ENCODE data around the gene SORCS2. TPM values are rescaled to one million over a fixed set of nuclear protein-coding genes. Genes with fewer than 3 reads are reported as not detected.

The SORCS2 gene
- total and polyA plus RNA-seq, 2 of the 13 experiments (the other 11 are each of a cell fraction or from before 2014, with no cell fraction given) = 0.82 to 1.0 TPM

DNA sequence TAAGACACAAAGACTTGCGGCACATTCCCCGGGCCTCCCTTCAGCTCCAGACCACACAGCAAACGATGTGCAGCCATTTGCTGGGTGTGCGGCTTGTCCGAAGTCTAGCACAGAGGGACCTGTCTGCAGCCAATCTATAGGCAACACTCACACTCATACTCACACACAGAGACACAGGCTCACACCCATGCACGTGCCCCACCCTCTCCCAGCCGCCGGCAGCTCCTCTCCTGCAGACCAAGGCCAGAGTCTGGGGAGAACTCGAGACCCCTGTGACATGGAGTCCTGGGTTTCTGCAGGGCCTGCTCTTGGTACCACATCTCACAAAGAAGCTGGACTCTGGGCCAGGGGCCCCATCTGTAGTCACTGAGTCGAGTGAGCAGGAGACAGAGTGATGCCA, 487.8 kb downstream of the SORCS2 start (continued):
- TF ChIP-seq ZNF550 (CRISPR knock-in tag; IDR thresholded peaks at IDR 0.05; ENCODE audit: borderline replicate concordance) = no peak
- no peak for TF ChIP-seq HDAC6 (IDR thresholded peaks at IDR 0.05; ENCODE audit: low read depth, low read length)
- no peak for TF ChIP-seq NCOA5 (CRISPR knock-in tag; IDR thresholded peaks at IDR 0.05)

GRCh38 chr4:7680731-7681130, 488.4 kb downstream of the SORCS2 start:
- no peak overlapping the region for H3K4me2 ChIP-seq (ENCODE audit: low read depth, low read length)
- no peaks in the 10 kb centered on the region for H3K27me3 ChIP-seq (ENCODE audit: control insufficient read depth in 1 of 2, insufficient read depth in 2 of 2, low read length in 2 of 2)
- H3K9ac ChIP-seq (ENCODE audit: insufficient read depth, low read depth, low read length) = no peak overlapping the region
- ChIA-PET CTCF (ENCODE audit: low intra/inter-chr PET ratio, low total read pairs) (no interaction called here), POLR2A (no interaction called here)
- TF ChIP-seq ZMYM2 (CRISPR knock-in tag; IDR thresholded peaks at IDR 0.05) = no peak
- no peak for TF ChIP-seq ZNF557 (CRISPR knock-in tag; IDR thresholded peaks at IDR 0.05)
- H2AFZ ChIP-seq (ENCODE audit: low read length) = no peak overlapping the region
- DNase-seq (ENCODE audit: low spot score) (no peak), FAIRE-seq (no peak), ATAC-seq (peak; percentile 24)
- BruUV-seq (replicated peaks) = no TSS peak
- H4K20me1 ChIP-seq (ENCODE audit: insufficient read depth, low read length) = no peaks in the 10 kb centered on the region
- H3K27ac ChIP-seq (ENCODE audit: extremely low read length, insufficient read depth, low read length) = no peak overlapping the region
- WGBS (ENCODE audit: low lambda C conversion rate) = no CpG with 5 or more reads among the region's 1 CpG
- H3K4me3 ChIP-seq (replicated peaks in 1 of 3; ENCODE audit: insufficient read depth in 1 of 3, low read depth in 2 of 3, low read length in 3 of 3) = no peak overlapping the region
- H3K36me3 ChIP-seq (replicated peaks in 1 of 2; ENCODE audit: control insufficient read depth in 1 of 2, insufficient read depth in 2 of 2, low read length in 2 of 2) = no peaks in the 10 kb centered on the region
- peaks cover 18% of the 10 kb centered on the region for H3K9me3 ChIP-seq (ENCODE audit: low read length)
- H3K79me2 ChIP-seq (ENCODE audit: insufficient read depth, low read length) = no peaks in the 10 kb centered on the region
- peaks cover 9% of the 10 kb centered on the region; the same call in 1 of the 2 replicates for H3K4me1 ChIP-seq (ENCODE audit: insufficient read depth, low read length)
- in situ Hi-C loops (cut with HindIII; ENCODE audit: extremely low pct_ligation_motif_present, low pct_unique_long_range_greater_than_20kb) = no loop called here
- intact Hi-C loops (cut with micrococcal nuclease; ENCODE audit: unreplicated experiment) = no loop called here

- intact Hi-C loops (cut with micrococcal nuclease; ENCODE audit: unreplicated experiment) = no loop called here
- peaks cover 9% of the 10 kb centered on the region; the same call in 1 of the 2 replicates for H3K4me1 ChIP-seq (ENCODE audit: insufficient read depth, low read length)
- no peak for ATAC-seq
- no peaks in the 10 kb centered on the region for H3K36me3 ChIP-seq (replicated peaks in 1 of 2; ENCODE audit: control insufficient read depth in 1 of 2, insufficient read depth in 2 of 2, low read length in 2 of 2)
- H3K4me2 ChIP-seq (ENCODE audit: low read depth, low read length) = no peak overlapping the region
- POLR2A ChIA-PET = no interaction called here
- no CpG with 5 or more reads among the region's 5 CpGs for WGBS (ENCODE audit: low lambda C conversion rate)
- H3K79me2 ChIP-seq (ENCODE audit: insufficient read depth, low read length) = no peaks in the 10 kb centered on the region
- BruUV-seq (replicated peaks) = no TSS peak
- no peak overlapping the region for H3K4me3 ChIP-seq (replicated peaks in 1 of 3; ENCODE audit: insufficient read depth in 1 of 3, low read depth in 2 of 3, low read length in 3 of 3)
- peak; percentile 99 for TF ChIP-seq ZNF331 (CRISPR knock-in tag; IDR thresholded peaks at IDR 0.05)
- peak; percentile 98 for TF ChIP-seq SETDB1 (CRISPR knock-in tag; IDR thresholded peaks at IDR 0.05; ENCODE audit: borderline replicate concordance)
- TF ChIP-seq, protein P1, sequence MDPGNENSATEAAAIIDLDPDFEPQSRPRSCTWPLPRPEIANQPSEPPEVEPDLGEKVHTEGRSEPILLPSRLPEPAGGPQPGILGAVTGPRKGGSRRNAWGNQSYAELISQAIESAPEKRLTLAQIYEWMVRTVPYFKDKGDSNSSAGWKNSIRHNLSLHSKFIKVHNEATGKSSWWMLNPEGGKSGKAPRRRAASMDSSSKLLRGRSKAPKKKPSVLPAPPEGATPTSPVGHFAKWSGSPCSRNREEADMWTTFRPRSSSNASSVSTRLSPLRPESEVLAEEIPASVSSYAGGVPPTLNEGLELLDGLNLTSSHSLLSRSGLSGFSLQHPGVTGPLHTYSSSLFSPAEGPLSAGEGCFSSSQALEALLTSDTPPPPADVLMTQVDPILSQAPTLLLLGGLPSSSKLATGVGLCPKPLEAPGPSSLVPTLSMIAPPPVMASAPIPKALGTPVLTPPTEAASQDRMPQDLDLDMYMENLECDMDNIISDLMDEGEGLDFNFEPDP (CRISPR knock-in tag; conservative IDR thresholded peaks at IDR 0.05) = no peak
- peak; percentile 29; the same call in 1 of the 2 replicates for TF ChIP-seq ZNF768 (CRISPR knock-in tag; IDR thresholded peaks at IDR 0.05)
- TF ChIP-seq, protein P2, sequence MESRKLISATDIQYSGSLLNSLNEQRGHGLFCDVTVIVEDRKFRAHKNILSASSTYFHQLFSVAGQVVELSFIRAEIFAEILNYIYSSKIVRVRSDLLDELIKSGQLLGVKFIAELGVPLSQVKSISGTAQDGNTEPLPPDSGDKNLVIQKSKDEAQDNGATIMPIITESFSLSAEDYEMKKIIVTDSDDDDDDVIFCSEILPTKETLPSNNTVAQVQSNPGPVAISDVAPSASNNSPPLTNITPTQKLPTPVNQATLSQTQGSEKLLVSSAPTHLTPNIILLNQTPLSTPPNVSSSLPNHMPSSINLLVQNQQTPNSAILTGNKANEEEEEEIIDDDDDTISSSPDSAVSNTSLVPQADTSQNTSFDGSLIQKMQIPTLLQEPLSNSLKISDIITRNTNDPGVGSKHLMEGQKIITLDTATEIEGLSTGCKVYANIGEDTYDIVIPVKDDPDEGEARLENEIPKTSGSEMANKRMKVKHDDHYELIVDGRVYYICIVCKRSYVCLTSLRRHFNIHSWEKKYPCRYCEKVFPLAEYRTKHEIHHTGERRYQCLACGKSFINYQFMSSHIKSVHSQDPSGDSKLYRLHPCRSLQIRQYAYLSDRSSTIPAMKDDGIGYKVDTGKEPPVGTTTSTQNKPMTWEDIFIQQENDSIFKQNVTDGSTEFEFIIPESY (CRISPR knock-in tag; IDR thresholded peaks at IDR 0.05) = peak; percentile 52; the same call in 1 of the 2 replicates
- no peak overlapping the region for H2AFZ ChIP-seq (ENCODE audit: low read length)
- CTCF ChIA-PET (ENCODE audit: low intra/inter-chr PET ratio, low total read pairs) = no interaction called here
- peaks cover 18% of the 10 kb centered on the region for H3K9me3 ChIP-seq (ENCODE audit: low read length)
- no peak overlapping the region for H3K9ac ChIP-seq (ENCODE audit: insufficient read depth, low read depth, low read length)
- no peak for DNase-seq (ENCODE audit: low spot score)
- H3K27me3 ChIP-seq (ENCODE audit: control insufficient read depth in 1 of 2, insufficient read depth in 2 of 2, low read length in 2 of 2) = no peaks in the 10 kb centered on the region
- no peak overlapping the region for H3K27ac ChIP-seq (ENCODE audit: extremely low read length, insufficient read depth, low read length)
- FAIRE-seq = no peak
- in situ Hi-C loops (cut with HindIII; ENCODE audit: extremely low pct_ligation_motif_present, low pct_unique_long_range_greater_than_20kb) = no loop called here
- no peaks in the 10 kb centered on the region for H4K20me1 ChIP-seq (ENCODE audit: insufficient read depth, low read length)
Measured at GRCh38 chr4:7683126-7683703, 490.9 kb downstream of the SORCS2 start.
